Measurements from ENCODE around the gene CARD10. TPM values are rescaled to one million over a fixed set of nuclear protein-coding genes. Genes with fewer than 3 reads are reported as not detected.

The CARD10 gene
- total RNA-seq, 1 donor from 2014 or later: 1.5 TPM

- Mint-ChIP-seq H3K27ac (peak overlapping the region; percentile 97), H3K27me3 (ENCODE audit: insufficient read depth, low read depth) (peaks cover 18% of the 10 kb centered on the region), H3K36me3 (no peaks in the 10 kb centered on the region), H3K4me1 (peaks cover 36% of the 10 kb centered on the region), H3K4me3 (no peak overlapping the region), H3K9me3 (no peaks in the 10 kb centered on the region)
- no peaks in the 10 kb centered on the region for H4K20me1 ChIP-seq (ENCODE audit: low read depth)
- H3K36me3 ChIP-seq: no peaks in the 10 kb centered on the region
- DNase-seq (ENCODE audit: low spot score): no peak
- H3K27me3 ChIP-seq: no peaks in the 10 kb centered on the region
- peaks cover 11% of the 10 kb centered on the region for H3K4me1 ChIP-seq
- no peaks in the 10 kb centered on the region for H3F3A ChIP-seq (ENCODE audit: low read depth)
- TF ChIP-seq EZH2phosphoT487 (IDR thresholded peaks at IDR 0.05) (no peak), CTCF (IDR thresholded peaks at IDR 0.05) (no peak), EZH2 (IDR thresholded peaks at IDR 0.05) (no peak)
- H3K4me2 ChIP-seq: no peak overlapping the region
- H3K9me3 ChIP-seq (ENCODE audit: low read depth): no peaks in the 10 kb centered on the region
- no peak overlapping the region for H3K27ac ChIP-seq
- H3K9ac ChIP-seq: no peak overlapping the region
- H3K79me2 ChIP-seq (ENCODE audit: low read depth): no peaks in the 10 kb centered on the region
- no peak overlapping the region for H2AFZ ChIP-seq (replicated peaks)
- H3K4me3 ChIP-seq: no peak overlapping the region
Measured at GRCh38 chr22:37502342-37503182, 16.7 kb downstream of the CARD10 start.

- Histone ChIP-seq H3K4me3 (no peak overlapping the region), H3K79me2 (ENCODE audit: low read depth) (no peaks in the 10 kb centered on the region), H3K27ac (no peak overlapping the region), H3K4me2 (no peak overlapping the region), H3F3A (ENCODE audit: low read depth) (no peaks in the 10 kb centered on the region), H3K9ac (no peak overlapping the region), H3K9me3 (ENCODE audit: low read depth) (no peaks in the 10 kb centered on the region), H3K27me3 (no peaks in the 10 kb centered on the region), H3K4me1 (peaks cover 11% of the 10 kb centered on the region), H3K36me3 (no peaks in the 10 kb centered on the region), H2AFZ (replicated peaks) (no peak overlapping the region), H4K20me1 (ENCODE audit: low read depth) (no peaks in the 10 kb centered on the region)
- H3K27me3 Mint-ChIP-seq (ENCODE audit: insufficient read depth, low read depth): peaks cover 18% of the 10 kb centered on the region
- no peak for DNase-seq (ENCODE audit: low spot score)
- peaks cover 40% of the 10 kb centered on the region for H3K4me1 Mint-ChIP-seq
- peak overlapping the region; percentile 97 for H3K27ac Mint-ChIP-seq
- H3K36me3 Mint-ChIP-seq: peaks cover 2% of the 10 kb centered on the region
- TF ChIP-seq EZH2phosphoT487 (IDR thresholded peaks at IDR 0.05): no peak
- no peak for TF ChIP-seq EZH2 (IDR thresholded peaks at IDR 0.05)
- TF ChIP-seq CTCF (IDR thresholded peaks at IDR 0.05): no peak
- no peaks in the 10 kb centered on the region for H3K9me3 Mint-ChIP-seq
- H3K4me3 Mint-ChIP-seq: no peak overlapping the region
Measured at GRCh38 chr22:37501610-37502341, 17.4 kb downstream of the CARD10 start.

GRCh38 chr22:37500745-37501609 lies 18.2 kb downstream of the CARD10 start:
- no peaks in the 10 kb centered on the region for H4K20me1 ChIP-seq (ENCODE audit: low read depth)
- H3K36me3 ChIP-seq: no peaks in the 10 kb centered on the region
- Mint-ChIP-seq H3K4me1 (peaks cover 43% of the 10 kb centered on the region), H3K27me3 (ENCODE audit: insufficient read depth, low read depth) (peaks cover 18% of the 10 kb centered on the region), H3K4me3 (peak overlapping the region; percentile 33), H3K27ac (peak overlapping the region; percentile 97), H3K36me3 (peaks cover 2% of the 10 kb centered on the region), H3K9me3 (no peaks in the 10 kb centered on the region)
- H3K4me1 ChIP-seq: peaks cover 11% of the 10 kb centered on the region
- H3F3A ChIP-seq (ENCODE audit: low read depth): no peaks in the 10 kb centered on the region
- H2AFZ ChIP-seq (replicated peaks): no peak overlapping the region
- H3K4me3 ChIP-seq: no peak overlapping the region
- no peak overlapping the region for H3K9ac ChIP-seq
- no peak overlapping the region for H3K4me2 ChIP-seq
- no peaks in the 10 kb centered on the region for H3K79me2 ChIP-seq (ENCODE audit: low read depth)
- no peak overlapping the region for H3K27ac ChIP-seq
- no peaks in the 10 kb centered on the region for H3K27me3 ChIP-seq
- DNase-seq (ENCODE audit: low spot score): no peak
- TF ChIP-seq CTCF (IDR thresholded peaks at IDR 0.05): no peak
- no peak for TF ChIP-seq EZH2phosphoT487 (IDR thresholded peaks at IDR 0.05)
- no peak for TF ChIP-seq EZH2 (IDR thresholded peaks at IDR 0.05)
- no peaks in the 10 kb centered on the region for H3K9me3 ChIP-seq (ENCODE audit: low read depth)

Data from neural progenitor cell (in vitro differentiated cells).